Upper lobe of left lung (tissue), 6 donors: ENCODE measurements around the gene POC1B. TPM values are rescaled to one million over a fixed set of nuclear protein-coding genes. Genes with fewer than 3 reads are reported as not detected.

Source experiments
- ATAC-seq, 2 donors: fragments of 200-7000 bp; cut with Tn5 transposase; one replicate each; pipeline ENCODE4 v1.9.1; 2022; ENCODE audit warnings: mild to moderate bottlenecking in 2 of 2, moderate library complexity in 2 of 2; ENCODE audit not compliant: low FRiP score in 2 of 2
- DNase-seq, 2 donors: peaks; one replicate each; pipeline ENCODE4 v3.0.0-alpha.2; 2019 to 2020
- H3K27ac ChIP-seq, 4 donors: fragments of 200-600 bp; sonication (generic); one replicate each; pipeline ENCODE4 v1.5.1; 2016 to 2019
- H3K27me3 ChIP-seq, 4 donors: fragments of 200-600 bp; sonication (generic); one replicate each; pipeline ENCODE4 v1.5.1; 2017 to 2019
- H3K36me3 ChIP-seq, 4 donors: fragments of 200-600 bp; sonication (generic); one replicate each; pipeline ENCODE4 v1.5.1; 2016 to 2019
- H3K4me1 ChIP-seq, 4 donors: fragments of 200-600 bp; sonication (generic); one replicate each; pipeline ENCODE4 v1.5.1; 2018 to 2019
- H3K4me3 ChIP-seq, 4 donors: fragments of 200-600 bp; sonication (generic); one replicate each; pipeline ENCODE4 v1.5.1; 2017 to 2019; ENCODE audit warnings: mild to moderate bottlenecking in 2 of 4, moderate library complexity in 1 of 4
- H3K9me3 ChIP-seq, 4 donors: fragments of 200-600 bp; sonication (generic); one replicate each; pipeline ENCODE4 v1.5.1; 2018 to 2019
- EP300 ChIP-seq, 4 donors: sonication (generic); formaldehyde crosslinking; IDR thresholded peaks; one replicate each; pipeline ENCODE4 v1.5.1; 2017; ENCODE audit warnings: antibody characterized with exemption in 4 of 4, control low read depth in 2 of 4
- POLR2A ChIP-seq, 4 donors: fragments of 450-650 bp; IDR thresholded peaks; one replicate each; pipeline ENCODE4 v1.5.1; 2016 to 2017; ENCODE audit warnings: antibody characterized with exemption in 4 of 4, mild to moderate bottlenecking in 2 of 4
- POLR2AphosphoS5 ChIP-seq, 2 donors: sonication (generic); formaldehyde crosslinking; IDR thresholded peaks; one replicate each; pipeline ENCODE4 v1.5.1; 2017; ENCODE audit warnings: antibody characterized with exemption in 2 of 2
- WGBS, 2 donors: methylation state at CpG; one replicate each; pipeline ENCODE4 v1.1.5; 2017 to 2018; 5-methylcytosine and 5-hydroxymethylcytosine counted together
- total RNA-seq, 6 donors: library from RNA; depleted of rRNA in 4 of 6; stranded (reverse); fragments of >200 nt in 4 of 6; gene quantifications; one replicate each; pipeline versions ENCODE4 v1.1.0 to v1.2.1, GENCODE V29; 2016 to 2021
- TF ChIP-seq, protein P1 (sequence below), 6 experiments: fragments of 450-650 bp in 4 of 6; fragments of 200-600 bp in 2 of 6; sonication (generic) in 2 of 6; IDR thresholded peaks; one replicate each; pipeline ENCODE4 v1.5.1; 2016 to 2019; ENCODE audit warnings: antibody characterized with exemption in 6 of 6
- donor health status: DM: no; HTN: no; CAD: no; lungs with moderate emphysema.
- donor health status: DM: no; HTN: yes; CAD: no; lungs with severe emphysema.

Gene POC1B
- total RNA-seq, 6 donors from 2014 or later, result 13.9 to 34.4 (median 21.0) TPM

DNA sequence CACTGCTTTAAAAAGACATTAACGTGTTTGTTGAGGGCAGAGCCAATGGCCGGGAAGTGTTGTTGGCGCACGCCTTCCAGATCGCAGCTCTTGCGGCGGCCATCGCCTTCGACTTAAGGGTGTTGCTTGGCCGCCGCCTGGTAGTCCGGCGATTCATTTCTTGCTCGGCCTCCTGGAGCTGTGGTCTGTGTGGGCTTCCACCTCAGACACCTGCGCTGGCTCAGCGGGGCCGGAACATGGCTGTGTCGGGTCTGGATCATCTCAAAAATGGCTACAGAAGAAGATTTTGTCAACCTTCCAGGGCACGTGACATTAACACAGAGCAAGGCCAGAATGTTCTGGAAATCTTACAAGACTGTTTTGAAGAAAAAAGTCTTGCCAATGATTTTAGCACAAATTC is 26.0 kb downstream of the POC1B start:
- 98% methylated on average over 19 of the region's 19 CpGs for WGBS, 2 donors
- TF ChIP-seq EP300 (IDR thresholded peaks at IDR 0.05) (no peak), POLR2AphosphoS5 (IDR thresholded peaks at IDR 0.05) (no peak)
- TF ChIP-seq, protein P1, sequence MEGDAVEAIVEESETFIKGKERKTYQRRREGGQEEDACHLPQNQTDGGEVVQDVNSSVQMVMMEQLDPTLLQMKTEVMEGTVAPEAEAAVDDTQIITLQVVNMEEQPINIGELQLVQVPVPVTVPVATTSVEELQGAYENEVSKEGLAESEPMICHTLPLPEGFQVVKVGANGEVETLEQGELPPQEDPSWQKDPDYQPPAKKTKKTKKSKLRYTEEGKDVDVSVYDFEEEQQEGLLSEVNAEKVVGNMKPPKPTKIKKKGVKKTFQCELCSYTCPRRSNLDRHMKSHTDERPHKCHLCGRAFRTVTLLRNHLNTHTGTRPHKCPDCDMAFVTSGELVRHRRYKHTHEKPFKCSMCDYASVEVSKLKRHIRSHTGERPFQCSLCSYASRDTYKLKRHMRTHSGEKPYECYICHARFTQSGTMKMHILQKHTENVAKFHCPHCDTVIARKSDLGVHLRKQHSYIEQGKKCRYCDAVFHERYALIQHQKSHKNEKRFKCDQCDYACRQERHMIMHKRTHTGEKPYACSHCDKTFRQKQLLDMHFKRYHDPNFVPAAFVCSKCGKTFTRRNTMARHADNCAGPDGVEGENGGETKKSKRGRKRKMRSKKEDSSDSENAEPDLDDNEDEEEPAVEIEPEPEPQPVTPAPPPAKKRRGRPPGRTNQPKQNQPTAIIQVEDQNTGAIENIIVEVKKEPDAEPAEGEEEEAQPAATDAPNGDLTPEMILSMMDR (IDR thresholded peaks at IDR 0.05), result no peak

DNA sequence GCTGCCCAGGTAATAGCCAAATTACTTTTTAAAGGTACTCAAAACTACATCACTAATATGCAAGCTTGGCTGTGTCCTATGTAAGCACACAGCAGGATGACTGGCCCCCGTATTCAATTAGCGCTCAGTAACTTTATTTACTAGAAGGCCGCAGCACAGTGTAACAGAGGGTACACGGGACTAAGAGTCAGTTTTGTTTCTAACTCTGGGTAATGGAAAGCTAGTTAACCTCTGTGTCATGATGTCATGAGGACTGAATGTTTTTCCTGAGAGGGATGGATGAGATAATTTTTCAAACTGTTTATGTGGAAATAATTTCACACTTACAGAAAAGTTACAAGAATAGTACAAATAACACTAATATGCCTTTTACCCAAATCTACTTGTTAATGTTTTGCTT is 28.4 kb downstream of the POC1B start:
- no peak for TF ChIP-seq POLR2A (IDR thresholded peaks at IDR 0.05)
- TF ChIP-seq, protein P1 (IDR thresholded peaks at IDR 0.05), result no peak
- TF ChIP-seq POLR2AphosphoS5 (IDR thresholded peaks at IDR 0.05), result no peak
- TF ChIP-seq EP300 (IDR thresholded peaks at IDR 0.05), result no peak
- 85 to 93% methylated on average over 4 of the region's 4 CpGs for WGBS, 2 donors
- ATAC-seq, result no peak
- Histone ChIP-seq H3K36me3 (peaks cover 0 to 6% (median 2%) of the 10 kb centered on the region in 4 donors), H3K9me3 (no peaks in the 10 kb centered on the region), H3K4me1 (no peaks in the 10 kb centered on the region), H3K27ac (no peak overlapping the region), H3K27me3 (no peaks in the 10 kb centered on the region), H3K4me3 (no peak overlapping the region)
- no peak for DNase-seq

More for the DNA sequence above, 26.0 kb downstream of the POC1B start:
- ATAC-seq (no peak), DNase-seq (peak in 1 of 2 donors; percentile 62)
- no peak overlapping the region for H3K4me3 ChIP-seq
- H3K36me3 ChIP-seq, result peaks cover 0 to 6% (median 1%) of the 10 kb centered on the region in 4 donors
- H3K9me3 ChIP-seq, result no peaks in the 10 kb centered on the region
- H3K27ac ChIP-seq, result no peak overlapping the region
- no peaks in the 10 kb centered on the region for H3K27me3 ChIP-seq
- no peaks in the 10 kb centered on the region for H3K4me1 ChIP-seq

DNA sequence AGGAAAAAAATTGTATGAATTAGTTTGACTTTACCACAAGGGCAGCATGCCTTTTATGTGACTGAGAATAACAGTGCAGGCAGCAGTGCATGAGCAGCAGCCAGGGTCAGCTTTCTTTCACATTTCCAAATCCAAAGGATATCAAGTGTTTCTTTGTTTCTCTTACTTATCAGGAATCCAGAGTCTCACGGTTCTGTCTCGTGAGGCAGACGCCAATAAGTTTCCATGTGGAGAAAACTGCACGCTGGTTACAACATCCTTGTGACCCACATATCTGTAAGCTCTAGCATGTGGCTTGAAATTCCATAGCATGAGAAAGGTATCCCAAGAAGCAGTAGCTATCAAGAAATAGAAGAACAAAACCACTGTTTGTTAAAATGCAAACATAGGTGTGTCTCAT is 28.8 kb downstream of the POC1B start:
- Histone ChIP-seq H3K4me1 (no peaks in the 10 kb centered on the region), H3K27me3 (no peaks in the 10 kb centered on the region), H3K36me3 (peaks cover 0 to 6% (median 2%) of the 10 kb centered on the region in 4 donors), H3K9me3 (no peaks in the 10 kb centered on the region), H3K27ac (no peak overlapping the region), H3K4me3 (no peak overlapping the region)
- 78 to 80% methylated on average over 4 of the region's 4 CpGs for WGBS, 2 donors
- ATAC-seq (no peak), DNase-seq (no peak)
- no peak for TF ChIP-seq POLR2AphosphoS5 (IDR thresholded peaks at IDR 0.05)
- no peak for TF ChIP-seq EP300 (IDR thresholded peaks at IDR 0.05)
- TF ChIP-seq, protein P1 (IDR thresholded peaks at IDR 0.05), result no peak
- no peak for TF ChIP-seq POLR2A (IDR thresholded peaks at IDR 0.05)

DNA sequence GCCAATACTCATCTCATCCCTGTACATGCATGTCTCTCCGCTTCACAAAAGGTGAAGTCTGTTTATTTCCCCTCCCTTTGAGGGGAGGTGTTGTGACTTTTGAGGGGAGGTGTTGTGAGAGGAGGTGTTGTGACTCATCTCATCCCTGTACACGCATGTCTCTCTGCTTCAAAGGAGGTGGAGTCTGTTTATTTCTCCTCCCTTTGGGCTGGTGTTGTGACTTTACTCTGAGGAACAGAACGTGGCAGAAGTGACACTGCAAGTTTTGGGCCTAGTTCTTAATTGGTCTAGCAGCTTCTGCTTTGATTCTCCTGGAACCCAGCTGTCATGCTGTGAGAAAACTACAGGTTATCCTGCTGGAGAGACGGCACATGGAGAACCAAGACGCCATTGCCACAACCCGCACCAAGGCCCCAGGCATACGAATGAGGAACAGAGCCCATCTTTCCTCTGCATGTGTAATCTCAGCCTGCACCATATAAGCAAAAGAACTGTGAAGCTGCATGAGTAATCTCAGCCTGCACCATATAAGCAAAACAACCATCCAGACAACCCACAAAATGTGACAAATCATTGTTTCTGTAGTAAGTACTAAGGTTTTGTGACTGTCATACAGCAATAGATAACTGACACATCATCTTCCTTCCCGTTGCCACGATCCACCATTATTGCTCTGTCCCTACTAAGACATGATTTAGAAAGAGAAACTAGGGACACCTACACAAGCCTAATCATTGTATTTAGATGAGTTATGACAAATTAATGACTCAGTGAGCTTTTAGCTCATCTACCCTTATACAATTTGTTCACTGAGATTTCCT is 31.2 kb downstream of the POC1B start:
- Histone ChIP-seq H3K27ac (no peak overlapping the region), H3K27me3 (no peaks in the 10 kb centered on the region), H3K4me3 (no peak overlapping the region), H3K9me3 (no peaks in the 10 kb centered on the region), H3K4me1 (no peaks in the 10 kb centered on the region), H3K36me3 (peaks cover 0 to 24% (median 14%) of the 10 kb centered on the region in 4 donors)
- DNase-seq (no peak), ATAC-seq (no peak)
- TF ChIP-seq, protein P1 (IDR thresholded peaks at IDR 0.05), result no peak
- TF ChIP-seq POLR2A (IDR thresholded peaks at IDR 0.05) (no peak), POLR2AphosphoS5 (IDR thresholded peaks at IDR 0.05) (no peak), EP300 (IDR thresholded peaks at IDR 0.05) (no peak)
- 89 to 90% methylated on average over 9 of the region's 9 CpGs for WGBS, 2 donors
